Measurements from ENCODE around the gene TP73.
"Not testable (repeated sequence)": the region's sequence is repeated elsewhere in the genome, so short reads cannot be mapped to it uniquely, and the experiment has no call there.

TP73 gene

GRCh38 chr1:3724416-3725030 is 72.2 kb downstream of the TP73 start:
- not testable (repeated sequence) for H3K36me3 Mint-ChIP-seq, H3K27ac Mint-ChIP-seq, H3K4me1 Mint-ChIP-seq, H3K9me3 Mint-ChIP-seq, H3K4me3 Mint-ChIP-seq
- DNase-seq (ENCODE audit: low spot score in 2 of 2) (peak; percentile 80 to 88), ATAC-seq (ENCODE audit: low read depth) (peak; percentile 80)
- H3K27me3 Mint-ChIP-seq, result peaks cover 24% of the 10 kb centered on the region

- Mint-ChIP-seq H3K4me3 (no peak overlapping the region), H3K4me1 (peaks cover 9% of the 10 kb centered on the region), H3K27ac (no peak overlapping the region), H3K9me3 (no peaks in the 10 kb centered on the region), H3K36me3 (peaks cover 2% of the 10 kb centered on the region), H3K27me3 (peaks cover 21% of the 10 kb centered on the region)
- DNase-seq (ENCODE audit: low spot score in 2 of 2) (no peak), ATAC-seq (ENCODE audit: low read depth) (no peak)
Measured at GRCh38 chr1:3725366-3725765, 73.0 kb downstream of the TP73 start.

- Mint-ChIP-seq H3K4me1 (peaks cover 9% of the 10 kb centered on the region), H3K4me3 (no peak overlapping the region), H3K9me3 (no peaks in the 10 kb centered on the region), H3K36me3 (peaks cover 2% of the 10 kb centered on the region), H3K27ac (no peak overlapping the region), H3K27me3 (peaks cover 18% of the 10 kb centered on the region)
- ATAC-seq (ENCODE audit: low read depth), result peak; percentile 56
- no peak for DNase-seq (ENCODE audit: low spot score in 2 of 2)
Measured at GRCh38 chr1:3727042-3727824, 74.9 kb downstream of the TP73 start.

- no peak overlapping the region for H3K4me3 Mint-ChIP-seq
- no peak for DNase-seq (ENCODE audit: low spot score in 2 of 2)
- H3K9me3 Mint-ChIP-seq, result no peaks in the 10 kb centered on the region
- H3K27me3 Mint-ChIP-seq, result peaks cover 18% of the 10 kb centered on the region
- H3K27ac Mint-ChIP-seq, result no peak overlapping the region
- ATAC-seq (ENCODE audit: low read depth), result no peak
- peaks cover 9% of the 10 kb centered on the region for H3K4me1 Mint-ChIP-seq
- peaks cover 2% of the 10 kb centered on the region for H3K36me3 Mint-ChIP-seq
Measured at GRCh38 chr1:3727825-3728776, 75.8 kb downstream of the TP73 start.

GRCh38 chr1:3729594-3730542 is 77.6 kb downstream of the TP73 start:
- ATAC-seq (ENCODE audit: low read depth) (no peak), DNase-seq (ENCODE audit: low spot score in 2 of 2) (no peak)
- Mint-ChIP-seq H3K27me3 (peaks cover 18% of the 10 kb centered on the region), H3K4me3 (no peak overlapping the region), H3K9me3 (no peaks in the 10 kb centered on the region), H3K4me1 (peaks cover 7% of the 10 kb centered on the region), H3K27ac (no peak overlapping the region), H3K36me3 (peaks cover 2% of the 10 kb centered on the region)

GRCh38 chr1:3730543-3731247 is 78.4 kb downstream of the TP73 start:
- Mint-ChIP-seq H3K27me3 (peaks cover 14% of the 10 kb centered on the region), H3K27ac (no peak overlapping the region), H3K4me1 (peaks cover 3% of the 10 kb centered on the region), H3K4me3 (no peak overlapping the region), H3K36me3 (no peaks in the 10 kb centered on the region), H3K9me3 (no peaks in the 10 kb centered on the region)
- ATAC-seq (ENCODE audit: low read depth) (no peak), DNase-seq (ENCODE audit: low spot score in 2 of 2) (no peak)

- H3K4me1 Mint-ChIP-seq, result no peaks in the 10 kb centered on the region
- no peak overlapping the region for H3K27ac Mint-ChIP-seq
- H3K4me3 Mint-ChIP-seq, result no peak overlapping the region
- ATAC-seq (ENCODE audit: low read depth) (no peak), DNase-seq (ENCODE audit: low spot score in 2 of 2) (no peak)
- no peaks in the 10 kb centered on the region for H3K9me3 Mint-ChIP-seq
- peaks cover 5% of the 10 kb centered on the region for H3K27me3 Mint-ChIP-seq
- peaks cover 2% of the 10 kb centered on the region for H3K36me3 Mint-ChIP-seq
Measured at GRCh38 chr1:3731583-3732433, 79.5 kb downstream of the TP73 start.

- no peaks in the 10 kb centered on the region for H3K4me1 Mint-ChIP-seq
- peaks cover 5% of the 10 kb centered on the region for H3K27me3 Mint-ChIP-seq
- no peak overlapping the region for H3K4me3 Mint-ChIP-seq
- H3K27ac Mint-ChIP-seq, result no peak overlapping the region
- no peak for ATAC-seq (ENCODE audit: low read depth)
- no peak for DNase-seq (ENCODE audit: low spot score in 2 of 2)
- no peaks in the 10 kb centered on the region for H3K9me3 Mint-ChIP-seq
- peaks cover 2% of the 10 kb centered on the region for H3K36me3 Mint-ChIP-seq
Measured at GRCh38 chr1:3732434-3733093, 80.2 kb downstream of the TP73 start.

GRCh38 chr1:3733094-3733882 is 81.0 kb downstream of the TP73 start:
- no peak for ATAC-seq (ENCODE audit: low read depth)
- Mint-ChIP-seq H3K27ac (no peak overlapping the region), H3K27me3 (peaks cover 5% of the 10 kb centered on the region), H3K4me3 (no peak overlapping the region), H3K36me3 (peaks cover 2% of the 10 kb centered on the region), H3K9me3 (no peaks in the 10 kb centered on the region), H3K4me1 (no peaks in the 10 kb centered on the region)
- DNase-seq (ENCODE audit: low spot score in 2 of 2), result no peak

- DNase-seq (ENCODE audit: low spot score in 2 of 2), result no peak
- Mint-ChIP-seq H3K9me3 (no peaks in the 10 kb centered on the region), H3K27ac (no peak overlapping the region), H3K4me1 (no peaks in the 10 kb centered on the region), H3K36me3 (peaks cover 2% of the 10 kb centered on the region), H3K4me3 (no peak overlapping the region), H3K27me3 (peaks cover 2% of the 10 kb centered on the region)
- ATAC-seq (ENCODE audit: low read depth), result no peak
Measured at GRCh38 chr1:3733883-3734589, 81.7 kb downstream of the TP73 start.

GRCh38 chr1:3734602-3735001 is 82.3 kb downstream of the TP73 start:
- Mint-ChIP-seq H3K4me1 (no peaks in the 10 kb centered on the region), H3K27ac (no peak overlapping the region), H3K27me3 (peaks cover 2% of the 10 kb centered on the region), H3K9me3 (no peaks in the 10 kb centered on the region), H3K4me3 (no peak overlapping the region), H3K36me3 (peaks cover 2% of the 10 kb centered on the region)
- ATAC-seq (ENCODE audit: low read depth), result no peak
- DNase-seq (ENCODE audit: low spot score in 2 of 2), result no peak

Measured in memory B cell (primary cell).